H1 (cell line): ENCODE data around the gene CARD11. TPM values are rescaled to one million over a fixed set of nuclear protein-coding genes. Genes with fewer than 3 reads are reported as not detected.

Source experiments
- BRCA1 ChIP-seq: IDR thresholded peaks from 2 replicates; pipeline ENCODE4 v1.6.1; 2012; ENCODE audit warnings: low read depth, low read length, improper control_type of control experiment
- CHD2 ChIP-seq: IDR thresholded peaks from 2 replicates; pipeline ENCODE4 v1.6.1; 2012; ENCODE audit warnings: low read length, improper control_type of control experiment
- GTF2F1 ChIP-seq: IDR thresholded peaks from 2 replicates; pipeline ENCODE4 v1.6.1; 2012; ENCODE audit warnings: low read depth, low read length, improper control_type of control experiment, borderline replicate concordance
- HDAC2 ChIP-seq, 2 experiments: fragments of 300-600 bp in 1 of 2; sonication (generic) in 1 of 2; IDR thresholded peaks; 2 replicates each; pipeline ENCODE4 v1.6.1; 2011 to 2012; ENCODE audit warnings: low read depth in 2 of 2, low read length in 2 of 2, mild to moderate bottlenecking in 2 of 2, moderate library complexity in 2 of 2, borderline replicate concordance in 1 of 2, inconsistent platforms in 1 of 2
- SIN3A ChIP-seq, 2 experiments: IDR thresholded peaks in 1 of 2; conservative IDR thresholded peaks in 1 of 2; 2 replicates each; pipeline ENCODE4 v1.6.1; 2011 to 2012; ENCODE audit warnings: low read length in 2 of 2, improper control_type of control experiment in 1 of 2, low read depth in 1 of 2, mild to moderate bottlenecking in 1 of 2
- polyA plus RNA-seq, 7 experiments: library from polyadenylated mRNA; depleted of rRNA in 3 of 7; stranded (reverse) in 5 of 7; unstranded in 2 of 7; fragments of >200 nt in 5 of 7; fragments of 200-250 nt in 2 of 7; gene quantifications; 1 replicate in 5 of 7; 2 replicates in 1 of 7; 4 replicates in 1 of 7; pipeline versions ENCODE4 v1.2.1 to v1.2.3, GENCODE V29; 2011 to 2013; ENCODE audit warnings: missing spikeins in 2 of 7, mixed read lengths in 2 of 7
- total RNA-seq: library from RNA; stranded (reverse); fragmentation: NEBNext Ultra II Directional; extraction: Animal tissue kit (Norgen Biotek cat#: 25700); gene quantifications from 2 replicates; pipeline ENCODE4 v1.2.1, GENCODE V29; 2021

The CARD11 gene
- total and polyA plus RNA-seq, 2 of the 8 experiments (the other 6 are each of a cell fraction or from before 2014, with no cell fraction given): 12.6 to 29.8 TPM

GRCh38 chr7:2894118-2894940 is 149.3 kb downstream of the CARD11 start (continued):
- no peak for TF ChIP-seq BRCA1
- TF ChIP-seq GTF2F1: no peak
- TF ChIP-seq SIN3A (conservative IDR thresholded peaks at IDR 0.05 in 1 of 2, IDR thresholded peaks at IDR 0.05 in 1 of 2; ENCODE audit: low read depth in 1 of 2, low read length in 2 of 2): no peak
- no peak for TF ChIP-seq HDAC2 (IDR thresholded peaks at IDR 0.05; ENCODE audit: borderline replicate concordance in 1 of 2, low read depth in 2 of 2, low read length in 2 of 2)
- TF ChIP-seq CHD2: no peak
- TF ChIP-seq, all 59 proteins: peak for 0
